Right ventricle myocardium inferior (tissue), 1 donor: ENCODE data around the gene CALML4. TPM values are rescaled to one million over a fixed set of nuclear protein-coding genes. Genes with fewer than 3 reads are reported as not detected.
"Not testable (repeated sequence)": the region's sequence is repeated elsewhere in the genome, so short reads cannot be mapped to it uniquely, and the experiment has no call there.

ENCODE experiments used
- ATAC-seq: fragments of 200-7000 bp; cut with Tn5 transposase; one replicate; pipeline ENCODE4 v1.9.1; 2020; ENCODE audit warnings: mild to moderate bottlenecking, moderate library complexity
- DNase-seq: peaks from one replicate; pipeline ENCODE4 v3.0.0; 2021; ENCODE audit errors: missing footprints
- intact Hi-C: fragments of 100-400 bp; cut with DNase I; formaldehyde crosslinking; loops from one replicate; pipeline ENCODE4 v1.11.0; 2022
- long read RNA-seq: library from polyadenylated mRNA; unstranded; transcript quantifications from one replicate; pipeline ENCODE4 v2.0.0, GENCODE V29; 2021
- total RNA-seq: library from RNA; stranded (reverse); fragmentation: NEBNext Ultra II Directional; extraction: Animal tissue kit (Norgen Biotek cat#: 25700); gene quantifications from one replicate; pipeline ENCODE4 v1.2.1, GENCODE V29; 2021
- donor health status: DM: no; HTN: yes; CAD: no; lungs with severe emphysema.

Gene CALML4
- total RNA-seq = 1.5 TPM
- long read RNA-seq = 0 reads

- DNase-seq = peak; percentile 82
- ATAC-seq = peak; percentile 49
- intact Hi-C loops = no loop called here
These were observed at the start of gene CALML4 for GRCh38 chr15:68204776-68205557. CALML4 (minus strand) TSS chr15:68205332; CDS start chr15:68205247, 85 bp downstream.

GRCh38 chr15:68252925-68253534, 47.9 kb upstream of the CALML4 start:
- ATAC-seq (peak; percentile 37), DNase-seq (no peak)
- intact Hi-C loops = loop anchor here (2.0 to 5.0 kb wide), 2 partner anchors 54 to 130 kb away; no protein-coding TSS in a partner anchor

- ATAC-seq (no peak), DNase-seq (no peak)
- intact Hi-C loops = no loop called here
These were observed 44.1 kb upstream of the CALML4 start for GRCh38 chr15:68249058-68249713.

GRCh38 chr15:68244235-68244634, 39.1 kb upstream of the CALML4 start:
- intact Hi-C loops = no loop called here
- DNase-seq (no peak), ATAC-seq (no peak)

- ATAC-seq (no peak), DNase-seq (no peak)
- intact Hi-C loops = no loop called here
These were observed 36.2 kb upstream of the CALML4 start for GRCh38 chr15:68241088-68241935.

- DNase-seq = no peak
- intact Hi-C loops = no loop called here
- ATAC-seq = no peak
These were observed 33.9 kb upstream of the CALML4 start for GRCh38 chr15:68239025-68239424.

GRCh38 chr15:68235022-68235421, 29.9 kb upstream of the CALML4 start:
- ATAC-seq = no peak
- intact Hi-C loops = no loop called here
- no peak for DNase-seq

GRCh38 chr15:68234520-68234919, 29.4 kb upstream of the CALML4 start:
- DNase-seq = peak; percentile 62

GRCh38 chr15:68234060-68234459, 28.9 kb upstream of the CALML4 start:
- intact Hi-C loops = no loop called here
- ATAC-seq = no peak
- DNase-seq = no peak

More at GRCh38 chr15:68234520-68234919, 29.4 kb upstream of the CALML4 start:
- intact Hi-C loops, ATAC-seq: not testable (repeated sequence)

- ATAC-seq (no peak), DNase-seq (no peak)
- intact Hi-C loops = no loop called here
These were observed 27.8 kb upstream of the CALML4 start for GRCh38 chr15:68232937-68233336.

GRCh38 chr15:68232449-68232848, 27.3 kb upstream of the CALML4 start:
- ATAC-seq (no peak), DNase-seq (peak; percentile 34)
- intact Hi-C loops = no loop called here

GRCh38 chr15:68231102-68231818, 26.1 kb upstream of the CALML4 start:
- no peak for ATAC-seq
- no peak for DNase-seq
- intact Hi-C loops = loop anchor here (1.0 kb wide), 1 partner anchor 46 kb away; the partner anchor contains the start of gene FEM1B

GRCh38 chr15:68230157-68231100, 25.3 kb upstream of the CALML4 start:
- ATAC-seq (no peak), DNase-seq (peak; percentile 58)
- intact Hi-C loops = loop anchor here (1.0 kb wide), 1 partner anchor 47 kb away; the partner anchor contains the start of gene FEM1B

GRCh38 chr15:68229386-68230156, 24.4 kb upstream of the CALML4 start, which contains the start of gene CLN6:
CLN6 (minus strand) TSS chr15:68229728; CDS start chr15:68229584, 144 bp downstream.
- intact Hi-C loops = no loop called here
- DNase-seq (peak; percentile 93), ATAC-seq (peak; percentile 97)

GRCh38 chr15:68228971-68229385, 23.8 kb upstream of the CALML4 start:
- ATAC-seq = peak; percentile 3
- intact Hi-C loops = no loop called here
- peak; percentile 71 for DNase-seq
